SJCRH30 (cell line): ENCODE results near the gene ASB6. TPM values are rescaled to one million over a fixed set of nuclear protein-coding genes. Genes with fewer than 3 reads are reported as not detected.

Source experiments
- DNase-seq, 2 experiments: peaks; one replicate each; pipeline ENCODE4 v3.0.0-alpha.2; 2015 to 2020
- H3K27ac ChIP-seq: fragments of 250-450 bp; sonication (Bioruptor Pico); 2 replicates; pipeline ENCODE4 v1.5.1; 2020; ENCODE audit warnings: mild to moderate bottlenecking, moderate library complexity
- H3K27me3 ChIP-seq: fragments of 250-450 bp; sonication (Bioruptor Pico); 2 replicates; pipeline ENCODE4 v1.5.1; 2020; ENCODE audit warnings: mild to moderate bottlenecking, moderate library complexity
- H3K36me3 ChIP-seq: fragments of 250-450 bp; sonication (Bioruptor Pico); 2 replicates; pipeline ENCODE4 v1.5.1; 2020; ENCODE audit warnings: mild to moderate bottlenecking, moderate library complexity
- H3K4me1 ChIP-seq: fragments of 250-450 bp; sonication (Bioruptor Pico); 2 replicates; pipeline ENCODE4 v1.5.1; 2020; ENCODE audit warnings: mild to moderate bottlenecking, moderate library complexity
- H3K4me3 ChIP-seq: fragments of 250-450 bp; sonication (Bioruptor Pico); 2 replicates; pipeline ENCODE4 v1.5.1; 2020; ENCODE audit warnings: mild to moderate bottlenecking, moderate library complexity
- H3K9me3 ChIP-seq: fragments of 250-450 bp; sonication (Bioruptor Pico); replicated peaks from 2 replicates; pipeline ENCODE4 v1.5.1; 2020; ENCODE audit warnings: mild to moderate bottlenecking, moderate library complexity
- total RNA-seq: library from RNA; depleted of rRNA; stranded (reverse); fragments of >200 nt; shearing (Covaris generic); gene quantifications from 2 replicates; pipeline ENCODE4 v1.2.3, GENCODE V29; 2014

ASB6 gene
- total RNA-seq, 1 experiment from 2014 or later: 23.4 TPM

GRCh38 chr9:129614932-129615331 lies 27.0 kb downstream of the ASB6 start:
- no peaks in the 10 kb centered on the region for H3K36me3 ChIP-seq
- no peak for DNase-seq
- no peak overlapping the region for H3K4me3 ChIP-seq
- H3K27me3 ChIP-seq: peaks cover 37% of the 10 kb centered on the region
- H3K4me1 ChIP-seq: no peaks in the 10 kb centered on the region
- H3K27ac ChIP-seq: no peak overlapping the region
- no peaks in the 10 kb centered on the region for H3K9me3 ChIP-seq

GRCh38 chr9:129613520-129614175 lies 28.3 kb downstream of the ASB6 start:
- Histone ChIP-seq H3K4me1 (peaks cover 2% of the 10 kb centered on the region; the same call in 1 of the 2 replicates), H3K9me3 (no peaks in the 10 kb centered on the region), H3K27ac (no peak overlapping the region), H3K4me3 (no peak overlapping the region), H3K36me3 (no peaks in the 10 kb centered on the region), H3K27me3 (peaks cover 33% of the 10 kb centered on the region)
- no peak for DNase-seq

GRCh38 chr9:129612815-129613519 lies 29.0 kb downstream of the ASB6 start:
- DNase-seq: no peak
- Histone ChIP-seq H3K9me3 (no peaks in the 10 kb centered on the region), H3K36me3 (no peaks in the 10 kb centered on the region), H3K4me1 (peaks cover 2% of the 10 kb centered on the region; the same call in 1 of the 2 replicates), H3K27ac (no peak overlapping the region), H3K27me3 (peaks cover 37% of the 10 kb centered on the region), H3K4me3 (no peak overlapping the region)

GRCh38 chr9:129612123-129612522 lies 29.8 kb downstream of the ASB6 start:
- Histone ChIP-seq H3K4me3 (no peak overlapping the region), H3K27ac (no peak overlapping the region), H3K4me1 (peaks cover 6% of the 10 kb centered on the region; the same call in 1 of the 2 replicates), H3K36me3 (no peaks in the 10 kb centered on the region), H3K9me3 (no peaks in the 10 kb centered on the region), H3K27me3 (peaks cover 37% of the 10 kb centered on the region)
- no peak for DNase-seq

GRCh38 chr9:129611307-129611800 lies 30.6 kb downstream of the ASB6 start:
- peaks cover 37% of the 10 kb centered on the region for H3K27me3 ChIP-seq
- H3K4me3 ChIP-seq: no peak overlapping the region
- H3K36me3 ChIP-seq: no peaks in the 10 kb centered on the region
- no peaks in the 10 kb centered on the region for H3K9me3 ChIP-seq
- no peak overlapping the region for H3K27ac ChIP-seq
- DNase-seq: no peak
- H3K4me1 ChIP-seq: peaks cover 13% of the 10 kb centered on the region; the same call in 1 of the 2 replicates

GRCh38 chr9:129610473-129611306 lies 31.3 kb downstream of the ASB6 start:
- Histone ChIP-seq H3K9me3 (no peaks in the 10 kb centered on the region), H3K27me3 (peaks cover 37% of the 10 kb centered on the region), H3K27ac (no peak overlapping the region), H3K36me3 (no peaks in the 10 kb centered on the region), H3K4me3 (peak overlapping the region; percentile 42), H3K4me1 (peaks cover 13% of the 10 kb centered on the region; the same call in 1 of the 2 replicates)
- DNase-seq: peak; percentile 67 to 77

GRCh38 chr9:129610213-129610472 lies 31.8 kb downstream of the ASB6 start:
- H3K27me3 ChIP-seq: peaks cover 37% of the 10 kb centered on the region

GRCh38 chr9:129609486-129610212 lies 32.3 kb downstream of the ASB6 start:
- H3K4me1 ChIP-seq: peaks cover 13% of the 10 kb centered on the region; the same call in 1 of the 2 replicates
- peaks cover 37% of the 10 kb centered on the region for H3K27me3 ChIP-seq
- no peaks in the 10 kb centered on the region for H3K36me3 ChIP-seq
- DNase-seq: no peak
- no peak overlapping the region for H3K4me3 ChIP-seq
- no peaks in the 10 kb centered on the region for H3K9me3 ChIP-seq
- no peak overlapping the region for H3K27ac ChIP-seq

More at GRCh38 chr9:129610213-129610472, 31.8 kb downstream of the ASB6 start:
- Histone ChIP-seq H3K4me1 (peaks cover 13% of the 10 kb centered on the region; the same call in 1 of the 2 replicates), H3K4me3 (peak overlapping the region; percentile 42), H3K9me3 (no peaks in the 10 kb centered on the region), H3K36me3 (no peaks in the 10 kb centered on the region), H3K27ac (no peak overlapping the region)
- DNase-seq: no peak

GRCh38 chr9:129608561-129609481 lies 33.1 kb downstream of the ASB6 start:
- Histone ChIP-seq H3K4me1 (peaks cover 13% of the 10 kb centered on the region; the same call in 1 of the 2 replicates), H3K27me3 (peaks cover 29% of the 10 kb centered on the region)

GRCh38 chr9:129607027-129607387 lies 34.9 kb downstream of the ASB6 start:
- Histone ChIP-seq H3K4me1 (peaks cover 13% of the 10 kb centered on the region; the same call in 1 of the 2 replicates), H3K27ac (no peak overlapping the region), H3K9me3 (no peaks in the 10 kb centered on the region), H3K27me3 (peaks cover 21% of the 10 kb centered on the region), H3K36me3 (no peaks in the 10 kb centered on the region), H3K4me3 (no peak overlapping the region)
- no peak for DNase-seq

More at GRCh38 chr9:129608561-129609481, 33.1 kb downstream of the ASB6 start:
- DNase-seq: no peak
- Histone ChIP-seq H3K27ac (no peak overlapping the region), H3K4me3 (no peak overlapping the region), H3K9me3 (no peaks in the 10 kb centered on the region), H3K36me3 (no peaks in the 10 kb centered on the region)

GRCh38 chr9:129606161-129607026 lies 35.6 kb downstream of the ASB6 start:
- H3K4me3 ChIP-seq: no peak overlapping the region
- H3K36me3 ChIP-seq: no peaks in the 10 kb centered on the region
- H3K27ac ChIP-seq: no peak overlapping the region
- H3K4me1 ChIP-seq: peaks cover 13% of the 10 kb centered on the region; the same call in 1 of the 2 replicates
- no peaks in the 10 kb centered on the region for H3K9me3 ChIP-seq
- peak in 1 of 2 experiments; percentile 54 for DNase-seq
- peaks cover 20% of the 10 kb centered on the region for H3K27me3 ChIP-seq

GRCh38 chr9:129604766-129605163 lies 37.2 kb downstream of the ASB6 start:
- H3K27ac ChIP-seq: no peak overlapping the region
- H3K36me3 ChIP-seq: no peaks in the 10 kb centered on the region
- no peak overlapping the region for H3K4me3 ChIP-seq
- H3K9me3 ChIP-seq: no peaks in the 10 kb centered on the region
- H3K27me3 ChIP-seq: peaks cover 19% of the 10 kb centered on the region
- DNase-seq: no peak
- peaks cover 13% of the 10 kb centered on the region; the same call in 1 of the 2 replicates for H3K4me1 ChIP-seq
